PC-3 (cell line): ENCODE measurements around the gene POLRMT.

ENCODE experiments used
- EZH2 ChIP-seq: fragments of 300-600 bp; sonication (generic); IDR thresholded peaks from one replicate; pipeline ENCODE4 v1.6.1; 2017; ENCODE audit warnings: antibody characterized with exemption, mild to moderate bottlenecking, low read length; ENCODE audit not compliant: unreplicated experiment
- TF ChIP-seq, protein P1 (sequence below): fragments of 300-600 bp; sonication (generic); conservative IDR thresholded peaks from 2 replicates; pipeline ENCODE4 v1.5.1; 2017; ENCODE audit warnings: antibody characterized with exemption, low read depth, mild to moderate bottlenecking, low read length

DNA sequence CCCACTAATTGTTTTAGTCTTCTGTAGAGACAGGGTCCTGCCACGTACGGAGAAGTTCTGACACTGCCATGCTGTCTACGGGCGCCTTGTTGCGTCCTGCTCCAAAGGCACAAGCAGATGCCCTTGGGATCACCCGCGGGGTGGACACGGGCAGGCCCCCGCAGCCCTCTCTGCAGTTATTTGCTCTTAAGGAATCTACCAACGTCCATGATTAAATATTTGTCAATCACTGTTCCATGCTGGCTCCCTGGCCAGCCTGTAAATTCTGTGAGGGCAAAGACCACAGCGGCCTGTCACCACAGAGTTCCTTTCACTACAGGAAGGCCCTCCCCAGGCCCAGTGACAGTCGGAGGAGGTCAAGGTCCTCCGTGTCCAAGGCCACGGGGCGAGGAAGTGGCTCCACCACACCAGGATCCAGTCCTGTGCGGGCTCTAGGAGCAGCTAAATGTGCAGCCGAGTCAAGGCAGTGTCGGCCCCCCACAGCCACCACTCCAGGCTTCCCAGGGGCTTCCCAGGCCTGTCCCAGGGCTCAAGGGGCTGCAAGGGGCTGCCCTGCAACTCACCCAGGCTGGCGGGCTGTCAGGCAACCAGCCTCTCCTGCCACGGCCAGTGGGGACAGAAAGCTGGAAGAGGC lies 27.6 kb upstream of the POLRMT start:
- TF ChIP-seq, protein P1, sequence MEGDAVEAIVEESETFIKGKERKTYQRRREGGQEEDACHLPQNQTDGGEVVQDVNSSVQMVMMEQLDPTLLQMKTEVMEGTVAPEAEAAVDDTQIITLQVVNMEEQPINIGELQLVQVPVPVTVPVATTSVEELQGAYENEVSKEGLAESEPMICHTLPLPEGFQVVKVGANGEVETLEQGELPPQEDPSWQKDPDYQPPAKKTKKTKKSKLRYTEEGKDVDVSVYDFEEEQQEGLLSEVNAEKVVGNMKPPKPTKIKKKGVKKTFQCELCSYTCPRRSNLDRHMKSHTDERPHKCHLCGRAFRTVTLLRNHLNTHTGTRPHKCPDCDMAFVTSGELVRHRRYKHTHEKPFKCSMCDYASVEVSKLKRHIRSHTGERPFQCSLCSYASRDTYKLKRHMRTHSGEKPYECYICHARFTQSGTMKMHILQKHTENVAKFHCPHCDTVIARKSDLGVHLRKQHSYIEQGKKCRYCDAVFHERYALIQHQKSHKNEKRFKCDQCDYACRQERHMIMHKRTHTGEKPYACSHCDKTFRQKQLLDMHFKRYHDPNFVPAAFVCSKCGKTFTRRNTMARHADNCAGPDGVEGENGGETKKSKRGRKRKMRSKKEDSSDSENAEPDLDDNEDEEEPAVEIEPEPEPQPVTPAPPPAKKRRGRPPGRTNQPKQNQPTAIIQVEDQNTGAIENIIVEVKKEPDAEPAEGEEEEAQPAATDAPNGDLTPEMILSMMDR = no peak
- TF ChIP-seq EZH2 = no peak
